Measurements from ENCODE around the gene KIAA1755.

GRCh38 chr20:38181207-38181801 lies 79.2 kb downstream of the KIAA1755 start:
- TF ChIP-seq, protein P1, sequence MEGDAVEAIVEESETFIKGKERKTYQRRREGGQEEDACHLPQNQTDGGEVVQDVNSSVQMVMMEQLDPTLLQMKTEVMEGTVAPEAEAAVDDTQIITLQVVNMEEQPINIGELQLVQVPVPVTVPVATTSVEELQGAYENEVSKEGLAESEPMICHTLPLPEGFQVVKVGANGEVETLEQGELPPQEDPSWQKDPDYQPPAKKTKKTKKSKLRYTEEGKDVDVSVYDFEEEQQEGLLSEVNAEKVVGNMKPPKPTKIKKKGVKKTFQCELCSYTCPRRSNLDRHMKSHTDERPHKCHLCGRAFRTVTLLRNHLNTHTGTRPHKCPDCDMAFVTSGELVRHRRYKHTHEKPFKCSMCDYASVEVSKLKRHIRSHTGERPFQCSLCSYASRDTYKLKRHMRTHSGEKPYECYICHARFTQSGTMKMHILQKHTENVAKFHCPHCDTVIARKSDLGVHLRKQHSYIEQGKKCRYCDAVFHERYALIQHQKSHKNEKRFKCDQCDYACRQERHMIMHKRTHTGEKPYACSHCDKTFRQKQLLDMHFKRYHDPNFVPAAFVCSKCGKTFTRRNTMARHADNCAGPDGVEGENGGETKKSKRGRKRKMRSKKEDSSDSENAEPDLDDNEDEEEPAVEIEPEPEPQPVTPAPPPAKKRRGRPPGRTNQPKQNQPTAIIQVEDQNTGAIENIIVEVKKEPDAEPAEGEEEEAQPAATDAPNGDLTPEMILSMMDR (conservative IDR thresholded peaks at IDR 0.05; ENCODE audit: low read depth, low read length), result no peak
- no peak for TF ChIP-seq EZH2 (IDR thresholded peaks at IDR 0.05; ENCODE audit: borderline replicate concordance, low read depth, low read length, poor library complexity, severe bottlenecking)
